Umbilical cord (tissue), 2 donors: Measurements from ENCODE around the gene ANKRD45. TPM values are rescaled to one million over a fixed set of nuclear protein-coding genes. Genes with fewer than 3 reads are reported as not detected.
"Not testable (repeated sequence)": the region's sequence is repeated elsewhere in the genome, so short reads cannot be mapped to it uniquely, and the experiment has no call there.

Experiments
- DNase-seq: peaks from one replicate; pipeline ENCODE4 v3.0.0-alpha.2; 2015; ENCODE audit warnings: low spot score
- total RNA-seq: library from RNA; depleted of rRNA; stranded (reverse); fragments of >200 nt; gene quantifications from one replicate; pipeline ENCODE4 v1.2.3, GENCODE V29; 2014; ENCODE audit warnings: low replicate concordance; ENCODE audit not compliant: insufficient read depth

Gene ANKRD45
- total RNA-seq, 1 donor from 2014 or later = 10.1 TPM

GRCh38 chr1:173642450-173643139, 27.1 kb downstream of the ANKRD45 start:
- not testable (repeated sequence) for DNase-seq

- DNase-seq = no peak
Measured at GRCh38 chr1:173639102-173639501, 30.5 kb downstream of the ANKRD45 start.

- DNase-seq = no peak
Measured at GRCh38 chr1:173638043-173639021, 31.3 kb downstream of the ANKRD45 start.

- DNase-seq = not testable (repeated sequence)
Measured at GRCh38 chr1:173637236-173638042, 32.2 kb downstream of the ANKRD45 start.

- DNase-seq = no peak
Measured at GRCh38 chr1:173635116-173635515, 34.5 kb downstream of the ANKRD45 start, which contains the start of gene TEX50. TSS of gene TEX50 (plus strand) at chr1:173635338. CDS start at chr1:173635522, 184 bp downstream.

GRCh38 chr1:173628888-173629287, 40.8 kb downstream of the ANKRD45 start:
- DNase-seq = no peak

GRCh38 chr1:173627269-173627668, 42.4 kb downstream of the ANKRD45 start:
- DNase-seq = no peak

- DNase-seq = no peak
Measured at GRCh38 chr1:173616859-173617258, 52.8 kb downstream of the ANKRD45 start.

- DNase-seq = not testable (repeated sequence)
Measured at GRCh38 chr1:173613086-173613485, 56.6 kb downstream of the ANKRD45 start.

- DNase-seq = no peak
Measured at GRCh38 chr1:173608503-173609216, 61.0 kb downstream of the ANKRD45 start.

GRCh38 chr1:173603056-173603591, 66.5 kb downstream of the ANKRD45 start, which contains the start of gene SLC9C2:
TSS of gene SLC9C2 (minus strand) at chr1:173603072. CDS start at chr1:173601776, 1,296 bp downstream.
- DNase-seq = peak; percentile 74

- no peak for DNase-seq
Measured at GRCh38 chr1:173601588-173601987, 68.1 kb downstream of the ANKRD45 start.

- DNase-seq = no peak
Measured at GRCh38 chr1:173596097-173596825, 73.4 kb downstream of the ANKRD45 start.

- DNase-seq = not testable (repeated sequence)
Measured at GRCh38 chr1:173591138-173591537, 78.5 kb downstream of the ANKRD45 start.

- DNase-seq = no peak
Measured at GRCh38 chr1:173590557-173590956, 79.1 kb downstream of the ANKRD45 start.

- DNase-seq = no peak
Measured at GRCh38 chr1:173581383-173582079, 88.1 kb downstream of the ANKRD45 start.

- DNase-seq = no peak
Measured at GRCh38 chr1:173580658-173581057, 89.0 kb downstream of the ANKRD45 start.

- DNase-seq = no peak
Measured at GRCh38 chr1:173580071-173580470, 89.6 kb downstream of the ANKRD45 start.

- DNase-seq = no peak
Measured at GRCh38 chr1:173573596-173573995, 96.1 kb downstream of the ANKRD45 start.
